Nephron progenitor cell (in vitro differentiated cells): ENCODE results near the gene TMEM208.

ENCODE experiments used
- DNase-seq: peaks from one replicate; pipeline ENCODE4 v3.0.0; 2021
- H3K27ac Mint-ChIP-seq: 2 replicates; pipeline ENCODE4 v1.8.0; 2021; ENCODE audit warnings: mild to moderate bottlenecking, moderate library complexity, mixed read lengths
- H3K27me3 Mint-ChIP-seq: 2 replicates; pipeline ENCODE4 v1.8.0; 2021; ENCODE audit warnings: mild to moderate bottlenecking, low read depth, mixed read lengths; ENCODE audit not compliant: poor library complexity
- H3K36me3 Mint-ChIP-seq: 2 replicates; pipeline ENCODE4 v1.8.0; 2021; ENCODE audit warnings: low read depth, mixed read lengths
- H3K4me1 Mint-ChIP-seq: 2 replicates; pipeline ENCODE4 v1.8.0; 2021; ENCODE audit warnings: mixed read lengths
- H3K4me3 Mint-ChIP-seq: 2 replicates; pipeline ENCODE4 v1.8.0; 2021; ENCODE audit warnings: mild to moderate bottlenecking, moderate library complexity, mixed read lengths
- H3K9me3 Mint-ChIP-seq: 2 replicates; pipeline ENCODE4 v1.8.0; 2021; ENCODE audit warnings: mild to moderate bottlenecking, moderate library complexity, mixed read lengths
- TF ChIP-seq, protein P1 (sequence below): fragments of 200-600 bp; sonication (generic); IDR thresholded peaks from 2 replicates; pipeline ENCODE4 v1.5.0; 2021; ENCODE audit warnings: antibody characterized with exemption

Gene TMEM208

DNA sequence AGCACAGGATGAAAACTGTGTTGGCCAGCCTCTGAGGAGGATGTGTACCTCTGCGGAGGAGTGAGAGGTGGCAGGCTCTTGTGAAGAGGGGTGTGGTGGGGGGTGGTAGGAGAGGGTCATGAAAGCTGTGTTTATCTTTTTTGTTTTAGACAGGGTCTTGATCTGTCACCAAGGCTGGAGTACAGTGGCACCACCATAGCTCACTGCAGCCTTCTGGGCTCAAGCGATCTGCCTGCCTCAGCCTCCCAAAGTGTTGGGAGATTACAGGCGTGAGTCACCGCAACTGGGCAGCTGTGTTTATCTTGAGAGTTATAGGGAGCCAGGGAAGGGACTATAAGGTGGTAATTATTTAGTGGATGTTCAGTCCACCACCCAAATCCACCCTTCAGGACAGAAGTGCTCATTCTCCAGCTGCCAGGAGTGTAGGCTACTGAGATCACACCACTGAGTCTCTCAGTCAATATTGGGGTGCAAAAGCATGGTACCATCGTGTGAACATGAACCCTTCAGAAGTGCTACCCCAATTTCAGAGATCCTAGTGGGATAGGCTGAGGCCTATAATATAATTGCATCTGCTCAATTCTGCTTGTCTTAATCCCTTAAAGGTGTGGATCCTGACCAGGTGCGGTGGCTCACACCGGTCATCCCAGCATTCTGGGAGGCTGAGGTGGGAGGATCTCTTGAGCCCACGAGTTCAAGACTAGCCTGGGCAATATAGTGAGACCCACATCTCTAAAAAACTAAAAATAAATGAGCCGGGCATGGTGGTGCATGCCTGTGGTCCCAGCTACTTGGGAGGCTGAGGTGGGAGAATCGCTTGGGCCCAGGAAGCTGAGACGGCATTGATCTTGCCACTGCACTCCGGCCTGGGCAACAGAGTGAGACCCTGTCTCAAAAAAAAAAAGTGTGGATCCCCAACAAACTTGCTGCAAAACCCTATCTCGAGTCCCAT lies 36.2 kb upstream of the TMEM208 start:
- peaks cover 38% of the 10 kb centered on the region for H3K4me1 Mint-ChIP-seq
- peak overlapping the region; percentile 92 for H3K4me3 Mint-ChIP-seq
- no peak overlapping the region for H3K27ac Mint-ChIP-seq
- no peak for DNase-seq
- TF ChIP-seq, protein P1, sequence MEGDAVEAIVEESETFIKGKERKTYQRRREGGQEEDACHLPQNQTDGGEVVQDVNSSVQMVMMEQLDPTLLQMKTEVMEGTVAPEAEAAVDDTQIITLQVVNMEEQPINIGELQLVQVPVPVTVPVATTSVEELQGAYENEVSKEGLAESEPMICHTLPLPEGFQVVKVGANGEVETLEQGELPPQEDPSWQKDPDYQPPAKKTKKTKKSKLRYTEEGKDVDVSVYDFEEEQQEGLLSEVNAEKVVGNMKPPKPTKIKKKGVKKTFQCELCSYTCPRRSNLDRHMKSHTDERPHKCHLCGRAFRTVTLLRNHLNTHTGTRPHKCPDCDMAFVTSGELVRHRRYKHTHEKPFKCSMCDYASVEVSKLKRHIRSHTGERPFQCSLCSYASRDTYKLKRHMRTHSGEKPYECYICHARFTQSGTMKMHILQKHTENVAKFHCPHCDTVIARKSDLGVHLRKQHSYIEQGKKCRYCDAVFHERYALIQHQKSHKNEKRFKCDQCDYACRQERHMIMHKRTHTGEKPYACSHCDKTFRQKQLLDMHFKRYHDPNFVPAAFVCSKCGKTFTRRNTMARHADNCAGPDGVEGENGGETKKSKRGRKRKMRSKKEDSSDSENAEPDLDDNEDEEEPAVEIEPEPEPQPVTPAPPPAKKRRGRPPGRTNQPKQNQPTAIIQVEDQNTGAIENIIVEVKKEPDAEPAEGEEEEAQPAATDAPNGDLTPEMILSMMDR, result no peak
- peaks cover 18% of the 10 kb centered on the region for H3K36me3 Mint-ChIP-seq
- H3K9me3 Mint-ChIP-seq, result no peaks in the 10 kb centered on the region
- H3K27me3 Mint-ChIP-seq, result peaks cover 27% of the 10 kb centered on the region

- Mint-ChIP-seq H3K9me3 (no peaks in the 10 kb centered on the region), H3K36me3 (peaks cover 25% of the 10 kb centered on the region), H3K4me1 (peaks cover 37% of the 10 kb centered on the region), H3K27me3 (peaks cover 19% of the 10 kb centered on the region), H3K27ac (no peak overlapping the region), H3K4me3 (peak overlapping the region; percentile 92)
- TF ChIP-seq, protein P1, result no peak
- no peak for DNase-seq
These were observed 35.4 kb upstream of the TMEM208 start for GRCh38 chr16:67191411-67191994.

- Mint-ChIP-seq H3K27ac (peak within 1 kb of the TSS; percentile 77), H3K9me3 (no peaks in the 10 kb centered on the region), H3K4me3 (peak within 1 kb of the TSS; percentile 92), H3K4me1 (peaks cover 37% of the 10 kb centered on the region), H3K36me3 (peaks cover 31% of the 10 kb centered on the region), H3K27me3 (peaks cover 16% of the 10 kb centered on the region)
- DNase-seq, result peak; percentile 88
- TF ChIP-seq, protein P1, result no peak
These were observed 34.8 kb upstream of the TMEM208 start, which contains the start of gene E2F4 for GRCh38 chr16:67191995-67192681. Gene E2F4, plus strand, starts transcription at chr16:67192155. Its CDS starts 73 bp downstream, at chr16:67192228.

- no peak for DNase-seq
- Mint-ChIP-seq H3K36me3 (peaks cover 31% of the 10 kb centered on the region), H3K27me3 (peaks cover 18% of the 10 kb centered on the region), H3K4me1 (peaks cover 37% of the 10 kb centered on the region), H3K4me3 (peak overlapping the region; percentile 92), H3K27ac (peak overlapping the region; percentile 77), H3K9me3 (no peaks in the 10 kb centered on the region)
- TF ChIP-seq, protein P1, result no peak
These were observed 34.1 kb upstream of the TMEM208 start for GRCh38 chr16:67192781-67193361.

DNA sequence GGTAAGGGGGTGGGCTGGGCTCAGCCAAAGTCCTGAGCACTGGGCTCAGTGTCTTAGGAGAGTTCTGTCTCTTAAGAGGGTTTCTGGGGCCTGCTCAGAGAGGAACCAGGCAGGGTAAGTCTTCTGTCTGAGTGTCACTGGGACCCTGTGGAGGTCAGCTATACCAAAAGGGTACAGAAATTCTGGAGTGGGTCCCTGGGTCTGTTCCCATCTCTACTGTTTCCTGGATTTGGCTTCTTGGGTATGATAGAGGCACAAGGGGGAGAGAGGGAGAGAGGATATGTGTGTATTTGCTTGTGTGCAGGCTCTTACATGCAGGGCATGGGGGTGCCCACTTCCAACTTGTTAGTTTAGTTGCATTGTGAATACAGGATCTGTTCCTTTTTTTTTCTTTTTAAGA lies 33.4 kb upstream of the TMEM208 start:
- Mint-ChIP-seq H3K4me1 (peaks cover 37% of the 10 kb centered on the region), H3K27me3 (peaks cover 13% of the 10 kb centered on the region), H3K9me3 (no peaks in the 10 kb centered on the region), H3K36me3 (peaks cover 37% of the 10 kb centered on the region), H3K27ac (peak overlapping the region; percentile 51), H3K4me3 (peak overlapping the region; percentile 92)
- TF ChIP-seq, protein P1, result no peak
- DNase-seq, result no peak
